ENCODE results near the gene PPP6R2. TPM values are rescaled to one million over a fixed set of nuclear protein-coding genes. Genes with fewer than 3 reads are reported as not detected.
"Not testable (repeated sequence)": the region's sequence is repeated elsewhere in the genome, so short reads cannot be mapped to it uniquely, and the experiment has no call there.

The PPP6R2 gene
- total and polyA plus RNA-seq, 8 donors: 36.9 to 60.1 (median 42.2) TPM

GRCh38 chr22:50357756-50358155 is 14.6 kb downstream of the PPP6R2 start:
- ATAC-seq: no peak
- peaks cover 0 to 4% of the 10 kb centered on the region in 2 donors for H3K4me1 ChIP-seq
- TF ChIP-seq CTCF (IDR thresholded peaks at IDR 0.05): no peak
- H3K27me3 ChIP-seq: no peaks in the 10 kb centered on the region
- peaks cover 0 to 21% of the 10 kb centered on the region in 2 donors for H3K36me3 ChIP-seq
- H3K9me3 ChIP-seq: no peaks in the 10 kb centered on the region
- intact Hi-C loops (cut with DNase I): no loop called here
- H3K27ac ChIP-seq: no peak overlapping the region
- no peak for DNase-seq
- no peak overlapping the region for H3K4me3 ChIP-seq

GRCh38 chr22:50360578-50360977 is 17.5 kb downstream of the PPP6R2 start:
- peaks cover 0 to 8% of the 10 kb centered on the region in 2 donors for H3K4me1 ChIP-seq
- ATAC-seq (no peak), DNase-seq (no peak)
- no peak overlapping the region for H3K27ac ChIP-seq
- TF ChIP-seq CTCF (IDR thresholded peaks at IDR 0.05): no peak
- no peaks in the 10 kb centered on the region for H3K27me3 ChIP-seq
- no peaks in the 10 kb centered on the region for H3K9me3 ChIP-seq
- intact Hi-C loops (cut with DNase I): no loop called here
- peaks cover 0 to 15% of the 10 kb centered on the region in 2 donors for H3K36me3 ChIP-seq
- H3K4me3 ChIP-seq: no peak overlapping the region

- Histone ChIP-seq H3K9me3 (no peaks in the 10 kb centered on the region), H3K4me3 (no peak overlapping the region), H3K27ac (no peak overlapping the region), H3K4me1 (peaks cover 0 to 14% of the 10 kb centered on the region in 2 donors), H3K27me3 (no peaks in the 10 kb centered on the region), H3K36me3 (peaks cover 0 to 15% of the 10 kb centered on the region in 2 donors)
- no peak for ATAC-seq
- intact Hi-C loops (cut with DNase I): no loop called here
- no peak for TF ChIP-seq CTCF (IDR thresholded peaks at IDR 0.05)
- no peak for DNase-seq
Measured at GRCh38 chr22:50361222-50361621, 18.1 kb downstream of the PPP6R2 start.

- no peak for TF ChIP-seq CTCF (IDR thresholded peaks at IDR 0.05)
- no peak for DNase-seq
- intact Hi-C loops (cut with DNase I): no loop called here
Measured at GRCh38 chr22:50361688-50362087, 18.6 kb downstream of the PPP6R2 start.

GRCh38 chr22:50363166-50363802 is 20.2 kb downstream of the PPP6R2 start:
- DNase-seq: no peak
- Histone ChIP-seq H3K9me3 (no peaks in the 10 kb centered on the region), H3K27me3 (no peaks in the 10 kb centered on the region), H3K4me3 (no peak overlapping the region), H3K27ac (no peak overlapping the region), H3K36me3 (peaks cover 0 to 21% of the 10 kb centered on the region in 2 donors), H3K4me1 (peaks cover 0 to 11% of the 10 kb centered on the region in 2 donors)
- TF ChIP-seq CTCF (IDR thresholded peaks at IDR 0.05): no peak
- intact Hi-C loops (cut with DNase I): no loop called here
- no peak for ATAC-seq

More at GRCh38 chr22:50361688-50362087, 18.6 kb downstream of the PPP6R2 start:
- Histone ChIP-seq H3K27ac (no peak overlapping the region), H3K4me3 (no peak overlapping the region), H3K9me3 (no peaks in the 10 kb centered on the region), H3K4me1 (peaks cover 0 to 15% of the 10 kb centered on the region in 2 donors), H3K27me3 (no peaks in the 10 kb centered on the region), H3K36me3 (peaks cover 0 to 15% of the 10 kb centered on the region in 2 donors)
- ATAC-seq: no peak

GRCh38 chr22:50363803-50364194 is 20.7 kb downstream of the PPP6R2 start:
- H3K4me3 ChIP-seq; intact Hi-C loops (cut with DNase I); H3K9me3 ChIP-seq; DNase-seq; H3K27ac ChIP-seq; ATAC-seq; H3K27me3 ChIP-seq: not testable (repeated sequence)
- Histone ChIP-seq H3K4me1 (peaks cover 0 to 11% of the 10 kb centered on the region in 2 donors), H3K36me3 (peaks cover 0 to 26% of the 10 kb centered on the region in 2 donors)

All from left lung (tissue), 10 donors.